NB4 (cell line): Measurements from ENCODE around the gene WDR7.

Experiments
- CTCF ChIP-seq: IDR thresholded peaks from one replicate; pipeline ENCODE4 v1.5.1; 2012; ENCODE audit warnings: low read depth, low read length
- MAX ChIP-seq: IDR thresholded peaks from 2 replicates; pipeline ENCODE4 v1.6.1; 2011; ENCODE audit warnings: low read depth, low read length

GRCh38 chr18:56721491-56721890, 70.3 kb downstream of the WDR7 start:
- TF ChIP-seq MAX (no peak), CTCF (no peak)
